Natural killer cell (primary cell): ENCODE data around the gene CLDN10. TPM values are rescaled to one million over a fixed set of nuclear protein-coding genes. Genes with fewer than 3 reads are reported as not detected.

ENCODE experiments used
- ATAC-seq, 3 donors: fragments of 150-1000 bp in 2 of 3; fragments of 200-7000 bp in 1 of 3; cut with Tn5 transposase; 1 replicate in 1 of 3; 2 replicates in 2 of 3; pipeline ENCODE4 v1.10.0; 2021; ENCODE audit warnings: mild to moderate bottlenecking in 2 of 3, moderate library complexity in 2 of 3
- DNase-seq, 2 donors: peaks; one replicate each; pipeline versions ENCODE4 v3.0.0 to v3.0.0-alpha.2; 2013 to 2021; ENCODE audit warnings: mixed read lengths in 1 of 2
- H3K27ac ChIP-seq: one replicate; pipeline ENCODE4 v1.5.1; 2013; ENCODE audit warnings: mild to moderate bottlenecking, low read length
- H3K27me3 ChIP-seq: one replicate; pipeline ENCODE4 v1.6.1; 2013; ENCODE audit warnings: low read length; ENCODE audit not compliant: control insufficient read depth, insufficient read depth
- H3K36me3 ChIP-seq: one replicate; pipeline ENCODE4 v1.6.1; 2013; ENCODE audit warnings: low read length; ENCODE audit not compliant: control insufficient read depth, insufficient read depth
- H3K4me1 ChIP-seq: one replicate; pipeline ENCODE4 v1.6.1; 2013; ENCODE audit warnings: low read length; ENCODE audit not compliant: control insufficient read depth, insufficient read depth
- H3K4me3 ChIP-seq: one replicate; pipeline ENCODE4 v1.5.1; 2013; ENCODE audit warnings: low read length
- H3K9me3 ChIP-seq: one replicate; pipeline ENCODE4 v1.6.1; 2013; ENCODE audit warnings: low read length; ENCODE audit not compliant: control insufficient read depth, insufficient read depth
- H3K27ac Mint-ChIP-seq, 2 donors: one replicate each; pipeline ENCODE4 v1.8.0; 2022; ENCODE audit warnings: mild to moderate bottlenecking in 2 of 2, mixed read lengths in 2 of 2, moderate library complexity in 1 of 2
- H3K27me3 Mint-ChIP-seq, 2 donors: one replicate each; pipeline ENCODE4 v1.8.0; 2022; ENCODE audit warnings: low read depth in 2 of 2, mixed read lengths in 2 of 2
- H3K36me3 Mint-ChIP-seq: one replicate; pipeline ENCODE4 v1.8.0; 2022; ENCODE audit warnings: mixed read lengths
- H3K4me1 Mint-ChIP-seq, 2 donors: one replicate each; pipeline ENCODE4 v1.8.0; 2022; ENCODE audit warnings: mixed read lengths in 2 of 2
- H3K4me3 Mint-ChIP-seq: one replicate; pipeline ENCODE4 v1.8.0; 2022; ENCODE audit warnings: mild to moderate bottlenecking, moderate library complexity, mixed read lengths
- H3K9me3 Mint-ChIP-seq, 2 donors: one replicate each; pipeline ENCODE4 v1.8.0; 2022; ENCODE audit warnings: mixed read lengths in 2 of 2
- CTCF ChIP-seq: fragments of 200-600 bp; IDR thresholded peaks from one replicate; pipeline ENCODE4 v1.8.0; 2022; ENCODE audit warnings: antibody characterized with exemption
- WGBS: methylation state at CpG from one replicate; pipeline ENCODE4 v1.1.7; 2013; ENCODE audit warnings: missing lambda C conversion rate; ENCODE audit not compliant: insufficient coverage; 5-methylcytosine and 5-hydroxymethylcytosine counted together
- intact Hi-C: fragments of 100-400 bp; cut with micrococcal nuclease; formaldehyde crosslinking; loops from one replicate; pipeline ENCODE4 v1.14.2; 2022
- total RNA-seq, 4 donors: library from RNA; stranded (reverse); fragments of 120-200 nt in 1 of 4; gene quantifications; one replicate each; pipeline versions ENCODE4 v1.2.3 to v1.2.4, GENCODE V29; 2013 to 2022

Gene CLDN10, protein sequence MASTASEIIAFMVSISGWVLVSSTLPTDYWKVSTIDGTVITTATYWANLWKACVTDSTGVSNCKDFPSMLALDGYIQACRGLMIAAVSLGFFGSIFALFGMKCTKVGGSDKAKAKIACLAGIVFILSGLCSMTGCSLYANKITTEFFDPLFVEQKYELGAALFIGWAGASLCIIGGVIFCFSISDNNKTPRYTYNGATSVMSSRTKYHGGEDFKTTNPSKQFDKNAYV
- not detected for total RNA-seq
- total RNA-seq (2013), result not detected

DNA sequence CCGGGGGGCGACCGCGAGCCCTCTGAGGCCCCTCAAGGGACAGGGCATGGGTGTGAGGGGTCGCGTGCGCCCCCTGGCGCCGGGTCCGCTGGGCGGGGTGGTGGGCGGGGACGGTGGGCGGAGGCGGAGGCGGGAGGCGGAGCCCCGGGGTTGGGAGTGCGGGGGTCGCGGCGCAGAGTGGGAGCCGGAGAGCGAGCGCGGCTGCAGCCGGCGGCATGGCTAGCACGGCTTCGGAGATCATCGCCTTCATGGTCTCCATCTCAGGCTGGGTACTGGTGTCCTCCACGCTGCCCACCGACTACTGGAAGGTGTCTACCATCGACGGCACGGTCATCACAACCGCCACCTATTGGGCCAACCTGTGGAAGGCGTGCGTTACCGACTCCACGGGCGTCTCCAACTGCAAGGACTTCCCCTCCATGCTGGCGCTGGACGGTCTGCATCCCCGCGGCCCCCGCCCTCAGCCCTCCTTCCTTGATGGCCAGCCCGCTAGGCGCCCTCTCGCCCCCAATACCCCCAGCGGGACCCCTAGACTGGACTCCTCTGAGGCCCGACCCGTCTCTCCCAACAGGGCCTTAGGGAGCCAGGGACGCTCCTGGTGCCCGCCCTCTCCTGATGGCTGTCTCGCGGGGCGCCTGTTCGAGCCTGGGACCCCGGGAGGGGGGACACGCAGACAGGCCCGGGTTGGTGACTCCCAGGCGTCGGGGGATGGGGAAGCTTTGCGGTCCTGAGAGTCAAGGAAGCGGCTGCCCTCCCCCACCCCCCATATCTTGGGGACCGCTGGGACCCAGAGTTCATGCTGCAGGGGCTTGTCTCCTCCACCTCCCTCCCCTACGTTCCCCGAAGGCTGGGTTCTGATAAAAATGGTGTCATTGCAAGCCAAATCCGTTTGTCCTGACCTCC is at the start of gene CLDN10:
TSS of gene CLDN10 (plus strand) at position 182 of the 903 bp plus-strand sequence. CDS start at position 216, 34 bp downstream.
- no peaks in the 10 kb centered on the region for H3K36me3 Mint-ChIP-seq
- Histone ChIP-seq H3K9me3 (no peaks in the 10 kb centered on the region), H3K4me3 (no peak within 1 kb of the TSS), H3K27ac (no peak within 1 kb of the TSS), H3K4me1 (peaks cover 12% of the 10 kb centered on the region), H3K36me3 (no peaks in the 10 kb centered on the region), H3K27me3 (peaks cover 25% of the 10 kb centered on the region)
- H3K4me1 Mint-ChIP-seq, result peaks cover 0 to 5% of the 10 kb centered on the region in 2 donors
- 3% methylated on average over 70 of the region's 70 CpGs for WGBS
- H3K9me3 Mint-ChIP-seq, result no peaks in the 10 kb centered on the region
- no peak for TF ChIP-seq CTCF
- no peak for DNase-seq
- H3K27me3 Mint-ChIP-seq, result peaks cover 39 to 54% of the 10 kb centered on the region in 2 donors
- H3K27ac Mint-ChIP-seq, result no peak within 1 kb of the TSS
- intact Hi-C loops, result no loop called here
- H3K4me3 Mint-ChIP-seq, result peak within 1 kb of the TSS; percentile 2
- ATAC-seq, result no peak

DNA sequence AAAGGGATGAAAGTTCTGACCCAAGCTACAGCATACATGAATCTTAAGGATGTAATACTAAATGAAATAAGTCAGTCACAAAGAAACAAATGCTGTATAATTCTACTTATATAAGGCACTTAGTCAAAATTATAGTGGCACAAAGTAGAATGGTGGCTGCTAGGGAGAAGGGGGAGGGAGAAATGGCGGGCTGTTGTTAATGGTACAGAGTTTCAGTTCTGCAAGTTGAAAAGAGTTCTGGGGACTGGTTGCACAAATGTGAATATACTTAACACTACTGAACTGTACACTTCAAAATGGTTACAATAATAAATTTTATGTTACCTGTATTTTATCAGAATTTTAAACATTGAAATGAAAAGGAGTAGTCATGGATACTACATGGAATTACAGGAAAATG is 48.9 kb upstream of the CLDN10 start:
- H3K4me3 ChIP-seq, result no peak overlapping the region
- Mint-ChIP-seq H3K4me3 (no peak overlapping the region), H3K9me3 (peaks cover 0 to 3% of the 10 kb centered on the region in 2 donors), H3K27me3 (peaks cover 3 to 8% of the 10 kb centered on the region in 2 donors), H3K36me3 (no peaks in the 10 kb centered on the region), H3K27ac (no peak overlapping the region), H3K4me1 (no peaks in the 10 kb centered on the region)
- H3K27me3 ChIP-seq, result peaks cover 2% of the 10 kb centered on the region
- DNase-seq, result no peak
- H3K9me3 ChIP-seq, result no peaks in the 10 kb centered on the region
- H3K27ac ChIP-seq, result no peak overlapping the region
- no peaks in the 10 kb centered on the region for H3K36me3 ChIP-seq
- intact Hi-C loops, result no loop called here
- ATAC-seq, result no peak
- whole genome bisulfite sequencing, result no CpG with 5 or more reads among the region's 1 CpG
- H3K4me1 ChIP-seq, result no peaks in the 10 kb centered on the region
- no peak for TF ChIP-seq CTCF

DNA sequence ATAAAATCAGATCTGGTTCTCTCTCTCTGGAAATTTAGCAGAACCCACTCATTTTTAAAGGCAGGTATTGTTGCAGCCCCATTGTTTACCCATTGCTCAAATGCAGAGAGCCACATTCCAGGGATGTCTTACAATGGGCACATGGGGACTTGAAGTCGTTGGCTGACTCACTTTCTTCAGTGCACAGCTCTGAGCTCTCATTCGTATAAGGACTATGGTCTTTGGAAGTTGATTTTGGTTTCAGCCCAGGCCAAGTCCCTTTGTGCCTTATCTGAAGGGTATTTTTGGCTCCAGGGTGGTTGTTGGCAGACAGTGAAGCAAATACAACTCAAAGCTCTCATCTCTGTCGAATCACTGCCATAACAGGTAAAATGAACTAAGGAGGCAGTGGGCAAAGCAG is 47.3 kb upstream of the CLDN10 start:
- H3K4me1 ChIP-seq, result no peaks in the 10 kb centered on the region
- intact Hi-C loops, result no loop called here
- WGBS, result 82% methylated on average over 3 of the region's 3 CpGs
- H3K4me1 Mint-ChIP-seq, result no peaks in the 10 kb centered on the region
- no peak overlapping the region for H3K27ac Mint-ChIP-seq
- H3K4me3 ChIP-seq, result no peak overlapping the region
- TF ChIP-seq CTCF, result no peak
- no peaks in the 10 kb centered on the region for H3K9me3 ChIP-seq
- ATAC-seq (no peak), DNase-seq (no peak)
- H3K36me3 Mint-ChIP-seq, result no peaks in the 10 kb centered on the region
- no peaks in the 10 kb centered on the region for H3K36me3 ChIP-seq
- H3K9me3 Mint-ChIP-seq, result peaks cover 0 to 3% of the 10 kb centered on the region in 2 donors
- no peak overlapping the region for H3K4me3 Mint-ChIP-seq
- no peak overlapping the region for H3K27ac ChIP-seq
- H3K27me3 Mint-ChIP-seq, result peaks cover 3 to 8% of the 10 kb centered on the region in 2 donors
- peaks cover 2% of the 10 kb centered on the region for H3K27me3 ChIP-seq
